Fibroblast of the aortic adventitia (primary cell): Measurements from ENCODE around the gene CYP26C1. TPM values are rescaled to one million over a fixed set of nuclear protein-coding genes. Genes with fewer than 3 reads are reported as not detected.

Experiments
- DNase-seq: peaks from one replicate; pipeline ENCODE4 v3.0.0-alpha.2; 2010; ENCODE audit warnings: low read depth
- H3K4me3 ChIP-seq: 2 replicates; pipeline ENCODE4 v1.5.1; 2011; ENCODE audit warnings: low read depth, mild to moderate bottlenecking, control low read depth, low read length, moderate library complexity
- CTCF ChIP-seq: IDR thresholded peaks from 2 replicates; pipeline ENCODE4 v1.5.1; 2011; ENCODE audit warnings: mild to moderate bottlenecking, low read length, control low read depth, inconsistent platforms; ENCODE audit not compliant: insufficient read depth
- total RNA-seq: library from RNA; depleted of rRNA; stranded (reverse); fragments of >200 nt; gene quantifications from 2 replicates; pipeline ENCODE4 v1.2.3, GENCODE V29; 2012; ENCODE audit warnings: low replicate concordance

CYP26C1 gene
- total RNA-seq, 1 donor, result 0.09 TPM

GRCh38 chr10:93077860-93078337 lies 17.3 kb downstream of the CYP26C1 start:
- peak; percentile 33 for DNase-seq
- no peak overlapping the region for H3K4me3 ChIP-seq
- no peak for TF ChIP-seq CTCF

- peak overlapping the region; percentile 19 for H3K4me3 ChIP-seq
- TF ChIP-seq CTCF, result no peak
- no peak for DNase-seq
Observed at GRCh38 chr10:93079663-93080349, 19.2 kb downstream of the CYP26C1 start.

- peak; percentile 85 for TF ChIP-seq CTCF
- H3K4me3 ChIP-seq, result peak overlapping the region; percentile 19
- peak; percentile 66 for DNase-seq
Observed at GRCh38 chr10:93080350-93081046, 19.9 kb downstream of the CYP26C1 start.

- H3K4me3 ChIP-seq, result no peak overlapping the region
- TF ChIP-seq CTCF, result no peak
- no peak for DNase-seq
Observed at GRCh38 chr10:93081318-93081717, 20.7 kb downstream of the CYP26C1 start.

- no peak for DNase-seq
- no peak for TF ChIP-seq CTCF
- H3K4me3 ChIP-seq, result no peak overlapping the region
Observed at GRCh38 chr10:93081834-93082233, 21.2 kb downstream of the CYP26C1 start.

- no peak overlapping the region for H3K4me3 ChIP-seq
- DNase-seq, result no peak
- TF ChIP-seq CTCF, result no peak
Observed at GRCh38 chr10:93083743-93084539, 23.3 kb downstream of the CYP26C1 start.
